ENCODE measurements around the gene KLHL17. TPM values are rescaled to one million over a fixed set of nuclear protein-coding genes. Genes with fewer than 3 reads are reported as not detected.

The KLHL17 gene
- total and polyA plus RNA-seq, 2 experiments from 2014 or later = 5.5 to 19.2 TPM

GRCh38 chr1:950881-951280 lies 9.5 kb upstream of the KLHL17 start:
- H3K4me3 ChIP-seq = no peak overlapping the region
- no peak overlapping the region for H3K9ac ChIP-seq
- H3K4me1 ChIP-seq (ENCODE audit: insufficient read depth) = no peaks in the 10 kb centered on the region
- no peaks in the 10 kb centered on the region; the same call in 1 of the 2 replicates for H3K36me3 ChIP-seq (ENCODE audit: low read depth)
- in situ Hi-C loops (cut with MboI) = no loop called here
- H3K27me3 ChIP-seq (replicated peaks; ENCODE audit: insufficient read depth) = no peaks in the 10 kb centered on the region
- no peaks in the 10 kb centered on the region for H3F3A ChIP-seq (ENCODE audit: insufficient read depth)
- no peaks in the 10 kb centered on the region for H3K9me3 ChIP-seq (ENCODE audit: low read depth)
- TF ChIP-seq EZH2 (IDR thresholded peaks at IDR 0.05; ENCODE audit: insufficient read depth, poor library complexity, severe bottlenecking) (no peak), EZH2phosphoT487 (IDR thresholded peaks at IDR 0.05; ENCODE audit: insufficient read depth, low read depth) (no peak)
- H4K20me1 ChIP-seq (ENCODE audit: insufficient read depth) = no peaks in the 10 kb centered on the region
- no peaks in the 10 kb centered on the region for H3K9me2 ChIP-seq (ENCODE audit: insufficient read depth)
- H2AFZ ChIP-seq = no peak overlapping the region
- H3K27ac ChIP-seq = no peak overlapping the region
- H3K79me2 ChIP-seq (ENCODE audit: insufficient read depth) = no peaks in the 10 kb centered on the region
- 90 to 95% methylated on average over 13 to 23 of the region's 23 CpGs for WGBS, 2 experiments (ENCODE audit: low coverage in 1 of 2, low lambda C conversion rate in 2 of 2, missing lambda C conversion rate in 2 of 2)
- no peak overlapping the region for H3K4me2 ChIP-seq (ENCODE audit: unreplicated experiment)
- DNase-seq = no peak

- Histone ChIP-seq H3K4me2 (ENCODE audit: unreplicated experiment) (no peak overlapping the region), H3K36me3 (ENCODE audit: low read depth) (no peaks in the 10 kb centered on the region; the same call in 1 of the 2 replicates)
These were observed 9.0 kb upstream of the KLHL17 start for GRCh38 chr1:951364-951763.

GRCh38 chr1:952201-952600 lies 8.2 kb upstream of the KLHL17 start:
- H3K36me3 ChIP-seq (ENCODE audit: low read depth) = no peaks in the 10 kb centered on the region; the same call in 1 of the 2 replicates
- TF ChIP-seq EZH2 (IDR thresholded peaks at IDR 0.05; ENCODE audit: insufficient read depth, poor library complexity, severe bottlenecking) (no peak), EZH2phosphoT487 (IDR thresholded peaks at IDR 0.05; ENCODE audit: insufficient read depth, low read depth) (no peak)
- H4K20me1 ChIP-seq (ENCODE audit: insufficient read depth) = no peaks in the 10 kb centered on the region
- no peaks in the 10 kb centered on the region for H3K9me2 ChIP-seq (ENCODE audit: insufficient read depth)
- H3K9me3 ChIP-seq (ENCODE audit: low read depth) = no peaks in the 10 kb centered on the region
- WGBS, 2 experiments (ENCODE audit: low coverage in 1 of 2, low lambda C conversion rate in 2 of 2, missing lambda C conversion rate in 2 of 2) = 94 to 95% methylated on average over 15 of the region's 15 CpGs
- no peaks in the 10 kb centered on the region for H3K4me1 ChIP-seq (ENCODE audit: insufficient read depth)
- in situ Hi-C loops (cut with MboI) = no loop called here
- H3K27ac ChIP-seq = no peak overlapping the region
- H3K4me2 ChIP-seq (ENCODE audit: unreplicated experiment) = no peak overlapping the region
- no peaks in the 10 kb centered on the region for H3F3A ChIP-seq (ENCODE audit: insufficient read depth)
- H2AFZ ChIP-seq = no peak overlapping the region
- no peak overlapping the region for H3K4me3 ChIP-seq
- no peak overlapping the region for H3K9ac ChIP-seq
- no peak for DNase-seq
- peaks cover 12% of the 10 kb centered on the region for H3K79me2 ChIP-seq (ENCODE audit: insufficient read depth)
- no peaks in the 10 kb centered on the region for H3K27me3 ChIP-seq (replicated peaks; ENCODE audit: insufficient read depth)

More at GRCh38 chr1:951364-951763, 9.0 kb upstream of the KLHL17 start:
- H3K4me3 ChIP-seq = no peak overlapping the region
- peaks cover 3% of the 10 kb centered on the region; the same call in 1 of the 2 replicates for H3K79me2 ChIP-seq (ENCODE audit: insufficient read depth)
- no peak for TF ChIP-seq EZH2 (IDR thresholded peaks at IDR 0.05; ENCODE audit: insufficient read depth, poor library complexity, severe bottlenecking)
- H3K9ac ChIP-seq = no peak overlapping the region
- no peaks in the 10 kb centered on the region for H3K27me3 ChIP-seq (replicated peaks; ENCODE audit: insufficient read depth)
- no peaks in the 10 kb centered on the region for H3K9me3 ChIP-seq (ENCODE audit: low read depth)
- DNase-seq = peak; percentile 49
- WGBS, 2 experiments (ENCODE audit: low coverage in 1 of 2, low lambda C conversion rate in 2 of 2, missing lambda C conversion rate in 2 of 2) = 73% methylated on average over 6 of the region's 6 CpGs
- H4K20me1 ChIP-seq (ENCODE audit: insufficient read depth) = no peaks in the 10 kb centered on the region
- no peak overlapping the region for H3K27ac ChIP-seq
- H2AFZ ChIP-seq = no peak overlapping the region
- in situ Hi-C loops (cut with MboI) = no loop called here
- no peaks in the 10 kb centered on the region for H3K9me2 ChIP-seq (ENCODE audit: insufficient read depth)
- no peaks in the 10 kb centered on the region for H3K4me1 ChIP-seq (ENCODE audit: insufficient read depth)
- H3F3A ChIP-seq (ENCODE audit: insufficient read depth) = no peaks in the 10 kb centered on the region

- DNase-seq = no peak
- 73 to 82% methylated on average over 5 to 7 of the region's 7 CpGs for whole genome bisulfite sequencing, 2 experiments (ENCODE audit: low coverage in 1 of 2, low lambda C conversion rate in 2 of 2, missing lambda C conversion rate in 2 of 2)
- H2AFZ ChIP-seq = no peak overlapping the region
- no peaks in the 10 kb centered on the region for H3K9me2 ChIP-seq (ENCODE audit: insufficient read depth)
- TF ChIP-seq EZH2phosphoT487 (IDR thresholded peaks at IDR 0.05; ENCODE audit: insufficient read depth, low read depth) (no peak), EZH2 (IDR thresholded peaks at IDR 0.05; ENCODE audit: insufficient read depth, poor library complexity, severe bottlenecking) (no peak)
- peaks cover 16% of the 10 kb centered on the region for H3K79me2 ChIP-seq (ENCODE audit: insufficient read depth)
- no peak overlapping the region for H3K9ac ChIP-seq
- no peaks in the 10 kb centered on the region for H3K27me3 ChIP-seq (replicated peaks; ENCODE audit: insufficient read depth)
- H3K4me1 ChIP-seq (ENCODE audit: insufficient read depth) = peaks cover 3% of the 10 kb centered on the region; the same call in 1 of the 2 replicates
- H3K36me3 ChIP-seq (ENCODE audit: low read depth) = no peaks in the 10 kb centered on the region; the same call in 1 of the 2 replicates
- H3K4me3 ChIP-seq = no peak overlapping the region
- H3K27ac ChIP-seq = no peak overlapping the region
- H4K20me1 ChIP-seq (ENCODE audit: insufficient read depth) = no peaks in the 10 kb centered on the region
- no peaks in the 10 kb centered on the region for H3F3A ChIP-seq (ENCODE audit: insufficient read depth)
- in situ Hi-C loops (cut with MboI) = no loop called here
- H3K4me2 ChIP-seq (ENCODE audit: unreplicated experiment) = no peak overlapping the region
- no peaks in the 10 kb centered on the region for H3K9me3 ChIP-seq (ENCODE audit: low read depth)
These were observed 7.8 kb upstream of the KLHL17 start for GRCh38 chr1:952603-953002.

All from GM23248 (cell line).